Aorta (tissue), 5 donors: Measurements from ENCODE around the gene SPHKAP. TPM values are rescaled to one million over a fixed set of nuclear protein-coding genes. Genes with fewer than 3 reads are reported as not detected.
A peak's percentile ranks its signal among the peaks of the same experiment; 100 is the strongest.
"Not testable (repeated sequence)": the region's sequence is repeated elsewhere in the genome, so short reads cannot be mapped to it uniquely, and the experiment has no call there.

Source experiments
- ATAC-seq: fragments of 200-7000 bp; cut with Tn5 transposase; one replicate; pipeline ENCODE4 v1.9.1; 2022; ENCODE audit warnings: moderate library complexity; ENCODE audit not compliant: low FRiP score
- DNase-seq, 2 donors: peaks; one replicate each; pipeline ENCODE4 v3.0.0-alpha.2; 2020
- H3K27ac ChIP-seq, 2 donors: one replicate each; pipeline ENCODE4 v1.5.1; 2013; ENCODE audit warnings: low read length in 2 of 2, mild to moderate bottlenecking in 2 of 2, moderate library complexity in 2 of 2, control low read depth in 1 of 2, inconsistent platforms in 1 of 2, low read depth in 1 of 2
- H3K27me3 ChIP-seq, 2 donors: one replicate each; pipeline ENCODE4 v1.6.1; 2013; ENCODE audit warnings: control low read depth in 1 of 2, low read length in 1 of 2, mild to moderate bottlenecking in 1 of 2, moderate library complexity in 1 of 2; ENCODE audit not compliant: insufficient read depth in 2 of 2, control insufficient read depth in 1 of 2
- H3K36me3 ChIP-seq, 2 donors: one replicate each; pipeline ENCODE4 v1.6.1; 2013; ENCODE audit warnings: control low read depth in 1 of 2, low read length in 1 of 2, mild to moderate bottlenecking in 1 of 2; ENCODE audit not compliant: insufficient read depth in 2 of 2, control insufficient read depth in 1 of 2
- H3K4me1 ChIP-seq, 2 donors: one replicate each; pipeline ENCODE4 v1.6.1; 2013; ENCODE audit warnings: low read length in 2 of 2, control low read depth in 1 of 2, mild to moderate bottlenecking in 1 of 2, moderate library complexity in 1 of 2; ENCODE audit not compliant: insufficient read depth in 2 of 2, control insufficient read depth in 1 of 2
- H3K4me3 ChIP-seq, 2 donors: one replicate each; pipeline ENCODE4 v1.5.1; 2013; ENCODE audit warnings: low read length in 2 of 2, control low read depth in 1 of 2, mild to moderate bottlenecking in 1 of 2
- H3K9me3 ChIP-seq: one replicate; pipeline ENCODE4 v1.6.1; 2013; ENCODE audit warnings: mild to moderate bottlenecking, low read length; ENCODE audit not compliant: control insufficient read depth
- WGBS, 2 donors: extraction: QIAGEN DNeasy Blood & Tissue Kit; methylation state at CpG; one replicate each; pipeline ENCODE4 v1.1.7; 2013; 5-methylcytosine and 5-hydroxymethylcytosine counted together
- intact Hi-C, 2 donors: fragments of 100-400 bp; cut with DNase I; formaldehyde crosslinking; loops; one replicate each; pipeline versions ENCODE4 v1.14.2 to v1.15.0; 2022
- long read RNA-seq, 2 donors: library from polyadenylated mRNA; unstranded; transcript quantifications; one replicate each; pipeline ENCODE4 v2.0.0, GENCODE V29; 2020 to 2021
- polyA plus RNA-seq, 2 donors: library from polyadenylated mRNA; stranded (reverse); fragments of 200-250 nt; gene quantifications; one replicate each; pipeline ENCODE4 v1.2.3, GENCODE V29; 2013
- total RNA-seq, 2 donors: library from RNA; stranded (reverse); fragmentation: NEBNext Ultra II Directional; extraction: Animal tissue kit (Norgen Biotek cat#: 25700); gene quantifications; one replicate each; pipeline ENCODE4 v1.2.1, GENCODE V29; 2021
- donor health status: healthy with polysubstance abuse.
- donor health status: Bipolar disorder and iron deficiency.
- donor health status: DM: no; HTN: no; CAD: no.
- donor health status: DM: no; HTN: no; CAD: no.
- donor health status: DM: yes; HTN: yes; CAD: no.

SPHKAP gene
- total RNA-seq (under 1 TPM in 1 of 2 donors, not detected in 1; 0.18 TPM), polyA plus RNA-seq (not detected)
- long read RNA-seq, donor 1, result 0 reads
- long read RNA-seq, donor 2, result 0 reads

GRCh38 chr2:228181098-228182019 is at the start of gene SPHKAP:
TSS of gene SPHKAP (minus strand) at chr2:228181687. CDS start at chr2:228181598, 89 bp downstream.
- DNase-seq, result peak in 1 of 2 donors; percentile 65
- no peaks in the 10 kb centered on the region for H3K4me1 ChIP-seq
- intact Hi-C loops, result no loop called here
- WGBS, 2 donors, result 1% methylated on average over 51 to 56 of the region's 56 CpGs
- no peak within 1 kb of the TSS for H3K4me3 ChIP-seq
- no peaks in the 10 kb centered on the region for H3K36me3 ChIP-seq
- no peaks in the 10 kb centered on the region for H3K9me3 ChIP-seq
- ATAC-seq, result no peak
- H3K27ac ChIP-seq, result no peak within 1 kb of the TSS
- H3K27me3 ChIP-seq, result peaks cover 0 to 2% of the 10 kb centered on the region in 2 donors

- no peak overlapping the region for H3K27ac ChIP-seq
- no peaks in the 10 kb centered on the region for H3K36me3 ChIP-seq
- no peaks in the 10 kb centered on the region for H3K4me1 ChIP-seq
- intact Hi-C loops, result no loop called here
- no peak for ATAC-seq
- H3K27me3 ChIP-seq, result no peaks in the 10 kb centered on the region
- no peak for DNase-seq
- 78 to 85% methylated on average over 6 of the region's 6 CpGs for WGBS, 2 donors
- no peaks in the 10 kb centered on the region for H3K9me3 ChIP-seq
- H3K4me3 ChIP-seq, result no peak overlapping the region
Observed at GRCh38 chr2:228227466-228227865, 46.0 kb upstream of the SPHKAP start.

GRCh38 chr2:228224410-228224809 is 42.9 kb upstream of the SPHKAP start:
- no peaks in the 10 kb centered on the region for H3K9me3 ChIP-seq
- no peak for DNase-seq
- H3K36me3 ChIP-seq, result no peaks in the 10 kb centered on the region
- H3K4me1 ChIP-seq, result no peaks in the 10 kb centered on the region
- H3K4me3 ChIP-seq, result no peak overlapping the region
- no peak for ATAC-seq
- intact Hi-C loops, result no loop called here
- H3K27me3 ChIP-seq, result no peaks in the 10 kb centered on the region
- no peak overlapping the region for H3K27ac ChIP-seq

- H3K4me3 ChIP-seq, intact Hi-C loops, H3K27me3 ChIP-seq, H3K9me3 ChIP-seq, H3K4me1 ChIP-seq, DNase-seq, ATAC-seq, H3K27ac ChIP-seq, H3K36me3 ChIP-seq: not testable (repeated sequence)
- WGBS, 2 donors, result 55 to 71% methylated on average over 2 of the region's 2 CpGs
Observed at GRCh38 chr2:228218593-228218992, 37.1 kb upstream of the SPHKAP start.

- Histone ChIP-seq H3K36me3 (no peaks in the 10 kb centered on the region), H3K27ac (no peak overlapping the region), H3K4me1 (no peaks in the 10 kb centered on the region), H3K9me3 (no peaks in the 10 kb centered on the region), H3K4me3 (no peak overlapping the region), H3K27me3 (no peaks in the 10 kb centered on the region)
- 66 to 77% methylated on average over 2 of the region's 2 CpGs for WGBS, 2 donors
- ATAC-seq, result no peak
- intact Hi-C loops, result no loop called here
- DNase-seq, result no peak
Observed at GRCh38 chr2:228197504-228197903, 16.0 kb upstream of the SPHKAP start.

GRCh38 chr2:228180181-228181097 is 1.0 kb downstream of the SPHKAP start:
- H3K9me3 ChIP-seq, result no peaks in the 10 kb centered on the region
- no peak for DNase-seq
- intact Hi-C loops, result no loop called here
- H3K27me3 ChIP-seq, result peaks cover 0 to 2% of the 10 kb centered on the region in 2 donors
- H3K36me3 ChIP-seq, result no peaks in the 10 kb centered on the region
- WGBS, 2 donors, result 1 to 2% methylated on average over 43 of the region's 43 CpGs
- ATAC-seq, result no peak
- no peak overlapping the region for H3K27ac ChIP-seq
- no peaks in the 10 kb centered on the region for H3K4me1 ChIP-seq
- no peak overlapping the region for H3K4me3 ChIP-seq

GRCh38 chr2:228167290-228167689 is 14.2 kb downstream of the SPHKAP start:
- H3K27me3 ChIP-seq, result no peaks in the 10 kb centered on the region
- no peak for DNase-seq
- H3K27ac ChIP-seq, result no peak overlapping the region
- no peaks in the 10 kb centered on the region for H3K9me3 ChIP-seq
- ATAC-seq, result no peak
- WGBS, 2 donors, result 70 to 82% methylated on average over 4 of the region's 4 CpGs
- intact Hi-C loops, result no loop called here
- H3K4me3 ChIP-seq, result no peak overlapping the region
- no peaks in the 10 kb centered on the region for H3K36me3 ChIP-seq
- H3K4me1 ChIP-seq, result no peaks in the 10 kb centered on the region

GRCh38 chr2:228164718-228165117 is 16.8 kb downstream of the SPHKAP start:
- WGBS, 2 donors, result 74 to 83% methylated on average over 3 of the region's 3 CpGs
- intact Hi-C loops, result no loop called here
- no peaks in the 10 kb centered on the region for H3K27me3 ChIP-seq
- no peaks in the 10 kb centered on the region for H3K36me3 ChIP-seq
- H3K9me3 ChIP-seq, result no peaks in the 10 kb centered on the region
- no peaks in the 10 kb centered on the region for H3K4me1 ChIP-seq
- no peak for DNase-seq
- H3K27ac ChIP-seq, result no peak overlapping the region
- H3K4me3 ChIP-seq, result no peak overlapping the region
- ATAC-seq, result no peak
